Ovary (tissue), 3 donors: ENCODE measurements around the gene TLR9.

Experiments used
- EP300 ChIP-seq: sonication (generic); formaldehyde crosslinking; IDR thresholded peaks from one replicate; pipeline ENCODE4 v1.6.1; 2017; ENCODE audit warnings: antibody characterized with exemption
- TF ChIP-seq, protein P1 (sequence below), 3 donors: fragments of 450-650 bp in 2 of 3; fragments of 200-600 bp in 1 of 3; IDR thresholded peaks; one replicate each; pipeline versions ENCODE4 v1.5.1 to v1.8.0; 2016 to 2022; ENCODE audit warnings: antibody characterized with exemption in 3 of 3, mild to moderate bottlenecking in 1 of 3
- donor health status: DM: no; HTN: no; CAD: no.

DNA sequence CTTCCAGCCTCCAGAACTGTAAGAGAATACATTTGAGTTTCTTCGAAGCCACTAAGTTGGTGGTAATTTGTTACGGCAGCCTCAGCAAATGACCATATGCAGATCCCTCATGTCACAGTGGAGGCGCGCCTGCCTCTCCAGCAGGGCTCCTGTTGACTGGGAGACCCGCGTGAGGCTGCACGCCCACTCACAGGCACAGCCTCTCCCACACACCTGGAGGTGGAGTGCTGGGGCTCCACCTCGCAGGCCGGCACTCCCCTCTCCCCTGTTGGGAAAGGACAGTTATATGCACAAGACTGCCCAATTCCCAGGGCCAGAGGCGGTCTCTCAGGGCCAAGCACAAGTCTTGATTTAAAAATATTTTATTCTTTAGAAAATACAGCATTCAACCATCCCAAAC lies 2.8 kb upstream of the TLR9 start:
- TF ChIP-seq EP300, result no peak
- TF ChIP-seq, protein P1, sequence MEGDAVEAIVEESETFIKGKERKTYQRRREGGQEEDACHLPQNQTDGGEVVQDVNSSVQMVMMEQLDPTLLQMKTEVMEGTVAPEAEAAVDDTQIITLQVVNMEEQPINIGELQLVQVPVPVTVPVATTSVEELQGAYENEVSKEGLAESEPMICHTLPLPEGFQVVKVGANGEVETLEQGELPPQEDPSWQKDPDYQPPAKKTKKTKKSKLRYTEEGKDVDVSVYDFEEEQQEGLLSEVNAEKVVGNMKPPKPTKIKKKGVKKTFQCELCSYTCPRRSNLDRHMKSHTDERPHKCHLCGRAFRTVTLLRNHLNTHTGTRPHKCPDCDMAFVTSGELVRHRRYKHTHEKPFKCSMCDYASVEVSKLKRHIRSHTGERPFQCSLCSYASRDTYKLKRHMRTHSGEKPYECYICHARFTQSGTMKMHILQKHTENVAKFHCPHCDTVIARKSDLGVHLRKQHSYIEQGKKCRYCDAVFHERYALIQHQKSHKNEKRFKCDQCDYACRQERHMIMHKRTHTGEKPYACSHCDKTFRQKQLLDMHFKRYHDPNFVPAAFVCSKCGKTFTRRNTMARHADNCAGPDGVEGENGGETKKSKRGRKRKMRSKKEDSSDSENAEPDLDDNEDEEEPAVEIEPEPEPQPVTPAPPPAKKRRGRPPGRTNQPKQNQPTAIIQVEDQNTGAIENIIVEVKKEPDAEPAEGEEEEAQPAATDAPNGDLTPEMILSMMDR (IDR thresholded peaks at IDR 0.05), result no peak
